DMS 273 (cell line): ENCODE results near the gene UNC93B1.

Experiments
- DNase-seq: peaks from one replicate; lab custom pipeline; 2025; ENCODE audit not compliant: unreplicated experiment; lab: John Stamatoyannopoulos, UW

UNC93B1 gene

GRCh38 chr11:68040101-68040956, 36.4 kb upstream of the UNC93B1 start:
- DNase-seq, result peak; percentile 64

GRCh38 chr11:68039526-68040086, 35.7 kb upstream of the UNC93B1 start:
- no peak for DNase-seq

- DNase-seq, result no peak
Measured at GRCh38 chr11:68038718-68039525, 35.0 kb upstream of the UNC93B1 start, which contains the start of gene TCIRG1. Gene TCIRG1, plus strand, starts transcription at chr11:68039025. Its CDS starts 2,247 bp downstream, at chr11:68041272.

GRCh38 chr11:68038226-68038717, 34.4 kb upstream of the UNC93B1 start:
- no peak for DNase-seq

- peak; percentile 45 for DNase-seq
Measured at GRCh38 chr11:68037411-68038225, 33.7 kb upstream of the UNC93B1 start.

GRCh38 chr11:68036717-68037239, 32.9 kb upstream of the UNC93B1 start:
- DNase-seq, result no peak

- no peak for DNase-seq
Measured at GRCh38 chr11:68036141-68036716, 32.3 kb upstream of the UNC93B1 start.

- no peak for DNase-seq
Measured at GRCh38 chr11:68035266-68035876, 31.5 kb upstream of the UNC93B1 start.

GRCh38 chr11:68033708-68034045, 29.8 kb upstream of the UNC93B1 start:
- no peak for DNase-seq

GRCh38 chr11:68032997-68033707, 29.3 kb upstream of the UNC93B1 start:
- no peak for DNase-seq

- no peak for DNase-seq
Measured at GRCh38 chr11:68032003-68032402, 28.1 kb upstream of the UNC93B1 start.

- DNase-seq, result no peak
Measured at GRCh38 chr11:68031144-68031464, 27.2 kb upstream of the UNC93B1 start.

- peak; percentile 98 for DNase-seq
Measured at GRCh38 chr11:68030318-68031143, 26.6 kb upstream of the UNC93B1 start, which contains the start of gene NDUFS8. Gene NDUFS8, plus strand, starts transcription at chr11:68030681. Its CDS starts 1,471 bp downstream, at chr11:68032152.

GRCh38 chr11:68028802-68029545, 25.1 kb upstream of the UNC93B1 start:
- no peak for DNase-seq

GRCh38 chr11:68027667-68028066, 23.8 kb upstream of the UNC93B1 start:
- DNase-seq, result no peak

GRCh38 chr11:68026391-68027105, 22.7 kb upstream of the UNC93B1 start:
- no peak for DNase-seq

GRCh38 chr11:68025047-68025446, 21.1 kb upstream of the UNC93B1 start:
- peak; percentile 58 for DNase-seq
